Esophagus muscularis mucosa (tissue), 4 donors: ENCODE data around the gene MYH16.

ENCODE experiments used
- CTCF ChIP-seq, 3 experiments: fragments of 200-600 bp in 2 of 3; fragments of 450-650 bp in 1 of 3; sonication (generic) in 2 of 3; IDR thresholded peaks; one replicate each; pipeline ENCODE4 v1.5.1; 2017 to 2019; ENCODE audit warnings: antibody characterized with exemption in 3 of 3, mild to moderate bottlenecking in 2 of 3, moderate library complexity in 1 of 3
- EP300 ChIP-seq: sonication (generic); formaldehyde crosslinking; IDR thresholded peaks from one replicate; pipeline ENCODE4 v1.6.1; 2017; ENCODE audit warnings: antibody characterized with exemption
- POLR2A ChIP-seq: fragments of 450-650 bp; IDR thresholded peaks from one replicate; pipeline ENCODE4 v1.6.1; 2017; ENCODE audit warnings: antibody characterized with exemption, moderate library complexity, mild to moderate bottlenecking, low read depth
- POLR2AphosphoS5 ChIP-seq, 2 donors: sonication (generic); formaldehyde crosslinking; IDR thresholded peaks; one replicate each; pipeline ENCODE4 v1.6.1; 2017; ENCODE audit warnings: antibody characterized with exemption in 2 of 2

GRCh38 chr7:99243751-99244337, 28.8 kb upstream of the MYH16 start:
- no peak for TF ChIP-seq CTCF (IDR thresholded peaks at IDR 0.05)
- no peak for TF ChIP-seq POLR2A
- no peak for TF ChIP-seq POLR2AphosphoS5 (IDR thresholded peaks at IDR 0.05)
- no peak for TF ChIP-seq EP300
